Central memory CD4-positive, alpha-beta T cell (primary cell): ENCODE data around the gene TRAPPC10.
A peak's percentile ranks its signal among the peaks of the same experiment; 100 is the strongest.

Experiments used
- DNase-seq: peaks from one replicate; pipeline ENCODE4 v3.0.0; 2022
- total RNA-seq, 3 experiments: gene quantifications; one replicate each; lab custom pipeline; 2026; lab: John Stamatoyannopoulos, UW

Gene TRAPPC10
- total RNA-seq, result 97.7 to 162 (median 146) reads per million in 3 experiments

GRCh38 chr21:44011579-44012473 lies at the start of gene TRAPPC10:
TSS of gene TRAPPC10 (plus strand) at chr21:44012309. CDS start at chr21:44012494, 185 bp downstream.
- peak; percentile 77 for DNase-seq

GRCh38 chr21:43965911-43966585 lies 46.1 kb upstream of the TRAPPC10 start:
- DNase-seq, result no peak

DNA sequence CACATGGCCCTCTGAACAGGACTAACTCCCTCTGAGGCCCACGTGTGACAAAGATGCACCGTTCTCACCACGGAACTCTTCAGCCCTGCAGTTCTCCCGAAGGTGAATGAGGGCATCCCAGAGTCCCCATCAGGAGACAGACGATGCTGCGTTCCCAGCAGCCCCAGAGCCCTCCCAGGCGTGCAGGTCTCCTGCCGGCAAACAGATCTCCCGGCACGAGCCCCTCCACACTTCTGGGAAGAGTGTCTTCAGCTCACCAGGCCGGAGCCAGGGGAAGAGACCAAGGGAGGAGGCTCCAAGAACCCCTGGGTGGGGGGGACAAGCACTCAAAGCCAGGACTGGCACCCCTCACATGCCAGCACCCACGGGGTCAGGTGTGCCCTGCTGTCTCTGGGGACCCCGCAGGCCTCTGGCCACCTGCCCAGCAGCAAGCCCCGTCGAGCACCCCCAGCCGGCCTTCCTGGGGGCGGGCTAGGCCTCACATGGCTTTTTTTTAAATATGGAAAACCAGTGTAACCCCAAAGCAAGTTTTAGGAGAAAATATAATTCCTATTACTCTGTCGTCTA lies 45.1 kb upstream of the TRAPPC10 start:
- no peak for DNase-seq

DNA sequence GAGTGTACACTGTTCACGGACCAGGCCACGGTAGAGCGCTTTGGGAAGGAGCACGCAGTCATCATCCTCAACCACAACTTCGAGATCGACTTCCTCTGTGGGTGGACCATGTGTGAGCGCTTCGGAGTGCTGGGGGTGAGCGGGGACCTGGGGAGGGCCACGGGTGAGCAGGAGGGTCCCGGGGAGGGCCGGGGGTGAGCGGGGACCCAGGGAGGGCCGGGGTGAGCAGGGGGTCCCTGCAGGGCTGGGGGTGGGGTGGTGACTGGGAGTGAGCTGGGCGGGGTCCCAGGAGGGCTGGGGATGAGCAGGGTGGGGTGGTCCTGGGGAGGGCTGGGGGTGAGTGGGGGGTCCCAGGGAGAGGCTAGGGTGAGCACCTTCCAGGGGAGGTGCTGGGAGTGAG lies 44.1 kb upstream of the TRAPPC10 start:
- no peak for DNase-seq

DNA sequence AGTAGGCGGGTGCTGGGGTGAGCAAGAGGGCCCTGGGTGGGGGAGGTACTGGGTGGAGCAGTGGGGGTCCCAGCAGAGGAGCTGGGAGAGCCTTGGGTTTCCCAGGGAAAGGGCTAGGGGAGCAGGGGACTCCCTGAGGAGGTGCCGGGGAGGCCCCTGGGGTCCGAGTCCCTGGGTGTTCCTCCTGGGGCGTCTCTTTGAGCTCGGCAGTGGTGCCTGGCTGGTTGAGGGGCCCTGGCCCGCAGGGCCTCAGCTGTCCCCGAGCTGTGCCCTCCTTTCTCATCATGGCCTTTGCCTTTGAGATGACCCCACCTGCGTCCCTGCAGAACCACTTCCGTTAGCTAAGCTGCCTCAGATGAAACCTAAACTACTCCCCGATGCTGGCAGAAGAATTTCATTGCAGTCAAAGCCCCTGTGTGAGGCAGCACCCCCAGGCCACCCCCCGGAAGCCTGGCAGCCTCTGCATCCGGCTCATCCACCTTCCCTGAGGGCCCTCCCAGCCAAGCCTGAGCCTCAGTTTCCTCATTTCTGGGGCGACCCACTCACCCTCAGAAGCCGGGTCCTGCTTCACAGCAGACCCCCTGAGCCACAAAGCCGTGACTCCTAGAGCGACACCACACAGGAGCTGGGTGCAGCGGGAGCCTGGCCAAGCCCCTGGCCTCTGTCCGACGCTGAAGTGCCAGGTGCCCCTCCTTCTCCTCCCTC lies 43.5 kb upstream of the TRAPPC10 start:
- no peak for DNase-seq

DNA sequence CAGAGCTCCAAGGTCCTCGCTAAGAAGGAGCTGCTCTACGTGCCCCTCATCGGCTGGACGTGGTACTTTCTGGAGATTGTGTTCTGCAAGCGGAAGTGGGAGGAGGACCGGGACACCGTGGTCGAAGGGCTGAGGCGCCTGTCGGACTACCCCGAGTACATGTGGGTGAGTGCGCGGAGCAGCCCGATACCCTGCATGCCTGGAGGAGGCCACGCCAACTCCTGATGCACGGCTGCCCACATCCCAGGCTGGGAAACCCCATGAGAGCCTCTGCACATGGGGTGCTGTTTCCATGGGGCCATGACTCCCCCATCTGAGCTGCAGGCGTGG lies 43.0 kb upstream of the TRAPPC10 start:
- no peak for DNase-seq

DNA sequence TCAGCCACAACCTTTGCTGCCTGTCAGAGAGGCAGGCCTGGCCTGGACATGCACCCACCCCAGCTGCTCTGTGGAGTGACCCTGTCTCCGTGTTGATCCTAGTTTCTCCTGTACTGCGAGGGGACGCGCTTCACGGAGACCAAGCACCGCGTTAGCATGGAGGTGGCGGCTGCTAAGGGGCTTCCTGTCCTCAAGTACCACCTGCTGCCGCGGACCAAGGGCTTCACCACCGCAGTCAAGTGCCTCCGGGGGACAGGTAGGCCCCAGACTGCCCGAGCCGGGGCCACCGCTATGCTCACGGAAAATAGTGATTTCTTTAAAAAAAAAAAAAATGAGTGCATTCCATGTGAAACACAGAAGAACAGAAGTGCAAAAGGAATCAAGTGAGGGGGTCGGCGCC lies 41.6 kb upstream of the TRAPPC10 start:
- DNase-seq, result no peak

DNA sequence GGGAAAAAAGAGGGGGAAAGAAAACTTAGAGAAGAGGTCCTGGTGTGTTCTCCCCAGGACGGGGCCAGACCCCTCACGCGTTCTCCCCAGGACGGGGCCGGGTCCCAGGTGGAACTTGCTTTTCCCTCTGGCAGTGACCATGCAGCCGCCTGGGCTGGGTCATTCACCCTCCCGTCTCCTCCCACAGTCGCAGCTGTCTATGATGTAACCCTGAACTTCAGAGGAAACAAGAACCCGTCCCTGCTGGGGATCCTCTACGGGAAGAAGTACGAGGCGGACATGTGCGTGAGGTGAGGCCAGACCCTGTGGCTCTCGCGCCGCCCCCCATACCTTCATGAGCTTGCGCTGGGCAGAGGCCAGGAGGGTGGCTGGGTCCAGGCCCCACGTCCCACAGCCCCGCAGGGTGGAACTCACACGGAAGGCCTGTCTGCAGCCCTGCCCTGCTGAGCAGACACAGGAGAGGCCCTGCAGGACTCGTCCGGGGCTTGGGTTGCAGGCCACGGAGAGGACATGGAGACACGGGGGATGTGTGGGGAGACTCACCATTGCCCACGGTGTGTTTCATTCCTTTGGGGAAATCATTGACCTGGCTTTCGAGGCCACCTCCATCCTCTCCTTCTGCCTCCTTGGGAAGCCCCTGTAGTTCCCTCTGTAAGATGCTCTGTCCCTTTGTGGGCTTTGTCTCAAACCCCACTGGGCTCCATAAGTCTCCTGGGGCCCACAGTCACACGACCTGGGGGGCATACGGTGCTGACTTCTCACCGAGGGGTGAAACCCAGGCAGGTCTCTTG lies 40.7 kb upstream of the TRAPPC10 start:
- DNase-seq, result no peak

- no peak for DNase-seq
Observed at GRCh38 chr21:43971992-43972255, 40.2 kb upstream of the TRAPPC10 start.

DNA sequence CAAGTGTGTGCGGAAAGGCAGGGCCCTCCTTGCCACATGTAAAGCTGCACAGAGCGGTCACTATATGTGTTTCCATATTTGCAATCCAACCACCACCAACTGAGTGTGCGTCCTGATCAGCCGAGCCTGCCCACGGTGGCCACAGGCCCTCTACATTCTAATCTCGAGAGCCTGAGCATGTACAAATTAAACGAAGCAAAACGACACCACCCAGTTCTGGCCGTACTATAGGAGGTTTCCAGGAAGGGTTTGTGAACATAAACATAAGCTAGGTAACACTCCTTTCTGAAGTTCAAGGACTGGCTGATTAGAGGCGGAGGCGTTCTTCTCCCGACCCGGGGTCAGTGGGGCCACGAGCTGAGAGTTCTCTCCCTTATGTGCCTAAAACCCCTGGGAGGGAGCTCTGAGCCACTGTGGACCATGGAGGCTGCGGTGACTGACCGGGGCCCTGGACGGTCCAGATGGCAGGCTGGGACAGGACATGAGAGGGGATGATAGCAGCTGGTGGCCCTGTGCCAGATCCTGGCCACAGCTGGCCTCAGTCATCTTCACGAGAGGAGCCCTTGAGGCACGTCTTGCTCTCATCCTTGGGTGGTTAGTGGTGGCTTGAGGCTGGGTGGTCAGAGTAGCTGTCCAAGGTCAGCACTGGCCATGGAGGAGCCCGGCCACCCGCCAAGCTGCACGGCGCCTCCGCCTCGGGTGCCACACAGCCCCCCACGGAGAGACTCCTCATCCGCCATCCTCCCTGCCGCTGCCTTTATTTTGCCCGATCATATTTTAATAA lies 39.1 kb upstream of the TRAPPC10 start:
- no peak for DNase-seq

DNA sequence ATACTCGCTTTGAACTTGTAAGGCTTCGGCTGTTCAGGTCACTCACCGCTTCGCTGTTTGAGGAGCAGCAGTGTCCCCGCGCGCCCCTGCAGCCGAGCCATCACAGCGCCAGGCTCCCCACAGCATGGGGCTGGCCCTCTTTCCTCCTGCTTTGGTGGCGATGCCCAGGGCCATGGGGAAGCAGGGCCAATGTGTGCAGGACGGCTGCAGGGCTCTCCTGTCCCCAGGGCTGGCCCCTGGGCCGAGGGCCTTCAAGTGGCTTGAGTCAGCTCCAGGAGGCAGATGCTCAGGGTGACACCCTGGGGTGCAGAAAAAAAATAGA lies 38.5 kb upstream of the TRAPPC10 start:
- no peak for DNase-seq

DNA sequence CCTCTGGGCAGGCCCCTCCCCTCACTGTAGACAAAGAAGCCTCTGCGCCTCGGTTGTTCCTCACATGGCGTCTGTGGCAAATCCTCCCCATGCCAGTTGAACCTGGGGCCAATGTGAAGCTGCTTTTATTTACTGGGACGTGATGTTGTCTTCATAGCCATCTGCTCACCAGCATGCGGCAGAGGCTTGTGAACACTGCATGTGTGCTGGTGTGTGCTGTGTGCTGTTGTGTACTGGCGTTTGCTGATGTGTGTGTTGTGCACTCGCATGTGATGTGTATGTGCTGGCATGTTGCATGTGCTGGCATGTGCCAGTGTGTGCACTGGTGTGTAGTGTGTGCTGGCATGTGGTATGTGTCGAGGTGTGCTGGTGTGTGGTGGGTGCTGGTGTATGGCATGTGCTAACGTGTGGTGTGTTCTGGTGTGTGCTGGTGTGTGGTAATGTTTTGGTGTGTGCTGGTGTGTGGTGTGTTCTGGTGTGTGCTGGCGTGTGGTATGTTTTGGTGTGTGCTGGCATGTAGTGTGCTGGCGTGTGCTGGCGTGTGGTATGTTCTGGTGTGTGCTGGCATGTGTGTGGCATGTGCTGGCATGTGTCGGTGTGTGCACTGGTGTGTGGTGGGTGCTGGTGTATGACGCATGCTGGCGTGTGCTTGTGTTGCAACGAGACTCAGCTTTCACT lies 37.2 kb upstream of the TRAPPC10 start:
- DNase-seq, result no peak

DNA sequence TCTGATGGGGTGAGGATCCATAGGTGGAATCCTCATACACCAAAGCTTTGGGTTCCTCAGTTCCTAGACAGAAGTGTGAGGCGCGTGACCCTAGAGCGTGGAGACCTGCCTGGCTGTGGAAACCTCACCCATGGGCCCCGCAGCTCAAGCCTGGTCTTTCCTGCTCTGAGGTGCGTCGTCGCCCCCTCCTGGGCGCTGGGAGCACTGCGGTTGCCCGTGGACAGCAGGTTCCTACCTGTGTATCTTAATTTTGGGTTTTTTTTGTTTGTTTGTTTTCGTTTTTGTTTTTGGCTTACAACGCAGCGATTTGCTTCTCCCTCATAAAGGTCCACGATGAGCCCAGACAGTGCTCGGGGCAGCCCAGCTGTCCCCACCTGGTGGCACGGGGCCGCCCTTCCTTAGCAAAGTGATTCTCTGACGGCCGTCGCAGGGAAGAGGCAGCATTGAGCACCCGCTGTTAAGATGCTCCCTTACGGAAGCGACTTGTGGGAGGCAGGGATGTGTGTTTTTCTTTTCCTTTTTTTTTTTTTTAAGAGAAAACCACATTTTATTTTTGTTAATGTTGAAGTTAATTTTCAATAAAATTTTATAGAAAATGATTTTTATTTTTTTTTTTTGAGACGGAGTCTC lies 36.5 kb upstream of the TRAPPC10 start:
- DNase-seq, result peak; percentile 72

- DNase-seq, result no peak
Observed at GRCh38 chr21:43976661-43977060, 35.4 kb upstream of the TRAPPC10 start.

DNA sequence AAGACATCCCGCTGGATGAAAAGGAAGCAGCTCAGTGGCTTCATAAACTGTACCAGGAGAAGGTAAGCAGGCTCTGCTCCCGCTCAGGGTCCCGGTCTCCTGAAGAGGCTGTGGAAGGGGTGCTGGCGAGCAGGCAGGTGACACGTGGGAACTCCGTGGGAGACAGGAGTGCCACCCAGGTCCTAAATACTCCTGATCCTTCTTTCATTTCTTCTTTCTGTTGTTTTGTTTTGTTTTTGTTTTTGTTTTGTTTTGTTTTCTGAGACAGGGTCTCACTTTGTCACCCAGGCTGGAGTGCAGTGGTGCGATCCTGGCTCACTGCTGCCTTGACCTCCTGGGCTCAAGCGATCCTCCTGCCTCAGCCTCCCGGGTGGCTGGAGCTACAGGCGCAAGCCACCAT lies 34.0 kb upstream of the TRAPPC10 start:
- DNase-seq, result no peak

DNA sequence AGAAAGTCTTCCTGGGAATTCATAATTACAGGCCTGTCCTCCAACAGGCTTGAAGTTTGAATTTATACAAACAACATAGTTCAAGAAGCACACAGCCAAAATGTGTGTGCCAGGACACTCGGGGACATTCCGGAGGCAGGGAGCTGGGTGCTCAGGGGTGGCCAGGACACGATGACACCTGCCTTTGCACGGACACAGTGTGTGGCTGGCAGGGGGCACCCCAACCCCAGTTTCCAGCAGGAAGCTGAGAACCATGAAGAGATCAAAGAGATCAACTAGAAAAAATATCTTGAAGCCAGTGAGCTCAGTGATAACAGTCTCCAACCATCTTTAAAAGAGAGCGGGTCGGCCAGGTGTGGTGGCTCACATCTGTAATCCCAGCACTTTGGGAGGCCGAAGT lies 32.5 kb upstream of the TRAPPC10 start:
- no peak for DNase-seq

GRCh38 chr21:43981151-43981870 lies 30.8 kb upstream of the TRAPPC10 start:
- DNase-seq, result no peak

DNA sequence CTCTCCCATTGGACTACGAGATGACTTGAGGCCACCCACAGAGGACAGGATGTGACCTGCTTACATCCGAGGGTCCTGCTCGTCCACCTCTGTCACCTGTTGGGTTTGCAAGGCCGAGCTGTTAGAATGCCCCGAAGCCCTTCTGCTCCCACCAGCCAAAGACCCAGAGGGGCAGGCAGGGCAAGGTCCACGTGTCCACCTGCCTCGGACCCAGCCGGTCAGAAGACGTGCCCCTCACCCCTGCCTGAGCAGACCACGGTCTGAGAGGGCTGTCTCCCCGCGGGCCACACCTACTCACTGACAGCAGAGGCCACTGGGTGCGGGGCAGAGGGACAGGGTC lies 30.3 kb upstream of the TRAPPC10 start:
- DNase-seq, result no peak

GRCh38 chr21:43982489-43983078 lies 29.5 kb upstream of the TRAPPC10 start:
- no peak for DNase-seq

GRCh38 chr21:43983390-43983789 lies 28.7 kb upstream of the TRAPPC10 start:
- no peak for DNase-seq
